ENCODE data around the gene TMEM229B.
"Not testable (repeated sequence)": the region's sequence is repeated elsewhere in the genome, so short reads cannot be mapped to it uniquely, and the experiment has no call there.

DNA sequence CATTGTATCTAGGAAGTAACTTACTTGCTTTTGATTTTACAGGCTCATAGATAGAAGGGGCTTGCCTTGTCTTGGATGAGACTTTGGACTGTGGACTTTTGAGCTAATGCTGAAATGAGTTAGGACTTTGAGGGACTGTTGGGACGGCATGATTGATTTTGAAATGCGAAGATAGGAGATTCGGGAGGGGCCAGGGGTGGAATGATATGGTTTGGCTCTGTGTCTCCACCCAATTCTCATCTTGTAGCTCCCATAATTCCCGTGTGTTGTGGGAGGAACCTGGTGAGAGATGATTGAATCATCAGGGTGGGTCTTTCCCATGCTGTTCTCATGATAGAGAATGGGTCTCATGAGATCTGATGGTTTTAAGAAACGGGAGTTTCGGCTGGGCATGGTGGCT is 36.9 kb downstream of the TMEM229B start:
- TF ChIP-seq, protein P1, sequence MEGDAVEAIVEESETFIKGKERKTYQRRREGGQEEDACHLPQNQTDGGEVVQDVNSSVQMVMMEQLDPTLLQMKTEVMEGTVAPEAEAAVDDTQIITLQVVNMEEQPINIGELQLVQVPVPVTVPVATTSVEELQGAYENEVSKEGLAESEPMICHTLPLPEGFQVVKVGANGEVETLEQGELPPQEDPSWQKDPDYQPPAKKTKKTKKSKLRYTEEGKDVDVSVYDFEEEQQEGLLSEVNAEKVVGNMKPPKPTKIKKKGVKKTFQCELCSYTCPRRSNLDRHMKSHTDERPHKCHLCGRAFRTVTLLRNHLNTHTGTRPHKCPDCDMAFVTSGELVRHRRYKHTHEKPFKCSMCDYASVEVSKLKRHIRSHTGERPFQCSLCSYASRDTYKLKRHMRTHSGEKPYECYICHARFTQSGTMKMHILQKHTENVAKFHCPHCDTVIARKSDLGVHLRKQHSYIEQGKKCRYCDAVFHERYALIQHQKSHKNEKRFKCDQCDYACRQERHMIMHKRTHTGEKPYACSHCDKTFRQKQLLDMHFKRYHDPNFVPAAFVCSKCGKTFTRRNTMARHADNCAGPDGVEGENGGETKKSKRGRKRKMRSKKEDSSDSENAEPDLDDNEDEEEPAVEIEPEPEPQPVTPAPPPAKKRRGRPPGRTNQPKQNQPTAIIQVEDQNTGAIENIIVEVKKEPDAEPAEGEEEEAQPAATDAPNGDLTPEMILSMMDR (IDR thresholded peaks at IDR 0.05; ENCODE audit: borderline replicate concordance, extremely low read depth, low read length, poor library complexity, severe bottlenecking): not testable (repeated sequence)
- TF ChIP-seq EZH2 (IDR thresholded peaks at IDR 0.05; ENCODE audit: borderline replicate concordance, low read depth, low read length, severe bottlenecking): not testable (repeated sequence)

Measured in DND-41 (cell line).